OCI-LY7 (cell line): ENCODE measurements around the gene IGFBP6.

Experiments
- CTCF ChIP-seq: fragments of 200-600 bp; sonication (generic); conservative IDR thresholded peaks from 2 replicates; pipeline ENCODE4 v1.5.1; 2014; ENCODE audit warnings: mild to moderate bottlenecking, antibody characterized with exemption, low read length, moderate library complexity, mixed read lengths
- EZH2phosphoT487 ChIP-seq: fragments of 200-600 bp; sonication (generic); IDR thresholded peaks from 2 replicates; pipeline ENCODE4 v1.6.1; 2018; ENCODE audit warnings: low read depth, borderline replicate concordance, mild to moderate bottlenecking, mixed run types, antibody characterized with exemption, low read length, moderate library complexity, mixed read lengths

GRCh38 chr12:53096759-53097158 is 708 bp upstream of the IGFBP6 start:
- no peak for TF ChIP-seq CTCF
- no peak for TF ChIP-seq EZH2phosphoT487
